Ramos (cell line): ENCODE data around the gene RCC2.

Experiments used
- in situ Hi-C: fragments of 300-500 bp; cut with MboI; formaldehyde crosslinking; loops from one replicate; pipeline ENCODE4 v1.14.3; 2022; ENCODE audit warnings: low sequenced_read_pairs; ENCODE audit not compliant: unreplicated experiment

Gene RCC2

DNA sequence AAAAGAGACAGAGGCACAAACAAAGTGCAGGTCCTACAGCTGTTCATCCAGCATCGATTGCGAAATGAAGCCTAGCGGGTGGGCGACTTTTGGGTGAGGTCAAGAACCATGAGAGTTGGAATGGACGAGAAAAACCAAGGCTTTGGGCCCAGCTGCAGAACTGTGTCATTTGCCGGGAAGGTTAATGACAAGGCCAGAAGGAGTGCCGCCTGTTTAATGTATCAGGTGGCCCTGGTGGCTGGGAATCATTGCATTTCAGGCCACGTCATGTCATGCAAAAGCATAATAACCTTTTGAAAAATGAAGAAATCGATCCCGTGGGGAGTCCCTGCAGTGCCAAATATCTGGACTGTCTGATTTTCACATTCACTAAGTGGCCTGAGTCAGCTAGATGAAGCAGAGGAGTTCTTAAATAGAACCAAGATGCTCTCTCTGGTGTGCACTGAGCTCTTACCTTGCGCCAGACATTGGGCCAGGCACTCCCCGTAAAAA is 8.1 kb upstream of the RCC2 start:
- in situ Hi-C loops, result loop anchor here (25.0 kb wide), 1 partner anchor 810 kb away; no protein-coding TSS in a partner anchor

DNA sequence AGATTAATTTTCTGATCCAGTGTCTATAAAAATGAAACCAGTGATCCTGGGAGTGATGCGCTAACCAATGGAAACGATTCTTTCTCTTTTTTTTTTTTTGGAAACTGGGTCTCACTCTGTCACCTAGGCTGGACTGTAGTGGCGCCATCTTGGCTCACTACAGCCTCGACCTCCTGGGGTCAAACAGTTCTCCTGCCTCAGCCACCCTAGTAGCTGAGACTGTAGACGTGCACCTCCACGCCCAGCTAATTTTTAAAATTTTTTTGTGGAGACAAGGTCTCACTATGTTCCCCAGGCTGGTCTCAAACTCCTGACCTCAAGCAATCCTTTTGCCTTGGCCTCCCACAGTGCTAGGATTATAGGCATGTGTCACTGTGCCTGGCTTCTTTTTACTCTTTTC is 3.4 kb upstream of the RCC2 start:
- in situ Hi-C loops, result loop anchor here (25.0 kb wide), 1 partner anchor 806 kb away; no protein-coding TSS in a partner anchor

DNA sequence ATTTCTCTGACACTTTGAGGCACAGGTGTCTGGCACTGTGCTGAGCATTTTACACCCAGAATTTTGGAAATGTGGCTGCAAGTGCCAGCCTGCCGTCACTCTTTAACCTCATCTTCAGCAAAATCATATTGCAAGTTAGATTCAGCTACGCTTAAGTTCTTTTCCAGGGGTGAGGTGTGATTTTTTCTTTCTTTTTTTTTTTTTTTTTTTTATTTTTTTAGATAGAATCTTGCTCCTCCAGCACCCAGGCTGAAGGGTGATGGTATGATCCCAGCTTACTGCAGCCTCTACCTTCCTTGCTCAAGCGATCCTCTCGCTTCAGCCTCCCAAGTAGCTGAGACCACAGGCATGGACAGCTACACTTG is 2.5 kb upstream of the RCC2 start:
- in situ Hi-C loops, result loop anchor here (25.0 kb wide), 1 partner anchor 805 kb away; no protein-coding TSS in a partner anchor

GRCh38 chr1:17441265-17441992 is 2.0 kb upstream of the RCC2 start:
- in situ Hi-C loops, result loop anchor here (25.0 kb wide), 1 partner anchor 804 kb away; no protein-coding TSS in a partner anchor

DNA sequence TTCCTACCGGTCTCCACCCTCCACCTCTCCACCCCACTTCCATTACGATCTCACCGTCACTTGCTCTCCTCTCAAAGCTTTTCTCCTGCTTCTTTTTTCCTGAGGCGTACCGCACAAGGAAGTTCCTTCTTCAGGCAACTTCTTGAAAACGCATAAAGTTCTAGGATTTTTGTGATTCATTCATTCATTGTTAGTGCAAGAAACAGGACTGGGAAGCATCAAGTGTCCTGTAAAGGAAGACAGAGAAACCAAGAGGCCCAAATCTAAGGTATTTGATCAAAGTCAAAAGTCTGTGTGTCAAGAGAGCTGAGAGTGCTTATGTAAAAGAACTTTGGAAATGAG is 1.3 kb upstream of the RCC2 start:
- in situ Hi-C loops, result loop anchor here (25.0 kb wide), 1 partner anchor 803 kb away; no protein-coding TSS in a partner anchor

DNA sequence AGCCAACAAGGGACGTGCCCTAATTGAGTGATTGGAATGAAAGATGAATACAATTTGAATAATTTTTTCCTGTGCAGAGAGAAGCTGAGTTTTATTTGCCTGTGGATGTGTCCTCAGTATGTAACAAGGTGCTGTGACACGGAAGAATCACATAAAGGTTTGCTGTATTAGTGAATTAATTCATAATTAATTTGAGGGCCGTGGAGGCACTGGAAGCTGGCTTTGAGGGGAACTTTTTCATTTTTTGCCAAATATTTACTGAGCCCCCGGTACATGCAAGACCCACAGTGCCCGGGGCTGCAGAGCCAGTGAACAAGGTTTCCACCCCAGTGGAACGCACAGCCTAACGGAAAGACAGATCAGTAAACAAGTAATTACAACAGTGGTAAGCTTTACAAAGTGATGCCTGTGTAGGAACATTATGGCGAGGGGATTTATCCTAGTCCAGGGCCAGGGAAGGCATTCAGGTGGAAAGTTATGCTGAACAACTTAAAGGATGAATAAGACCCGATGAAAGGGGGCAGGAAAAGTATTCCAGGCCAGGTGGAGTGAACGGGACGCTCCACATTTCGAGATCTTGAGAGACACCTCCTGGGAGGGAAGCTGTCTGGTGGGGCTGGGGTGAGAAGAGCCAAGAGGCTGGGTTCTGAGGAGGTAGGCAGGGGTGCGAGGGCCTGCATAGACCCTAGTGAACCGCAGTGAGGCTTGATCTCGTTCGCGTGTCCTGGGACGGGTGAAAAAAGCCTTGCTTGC is 773 bp upstream of the RCC2 start:
- in situ Hi-C loops, result loop anchor here (25.0 kb wide), 1 partner anchor 803 kb away; no protein-coding TSS in a partner anchor

GRCh38 chr1:17438318-17439249 is 893 bp downstream of the RCC2 start:
- in situ Hi-C loops, result loop anchor here (25.0 kb wide), 1 partner anchor 801 kb away; no protein-coding TSS in a partner anchor

- in situ Hi-C loops, result loop anchor here (25.0 kb wide), 1 partner anchor 800 kb away; no protein-coding TSS in a partner anchor
These were observed 1.7 kb downstream of the RCC2 start for GRCh38 chr1:17437580-17438317.

- in situ Hi-C loops, result loop anchor here (25.0 kb wide), 1 partner anchor 800 kb away; no protein-coding TSS in a partner anchor
These were observed 2.3 kb downstream of the RCC2 start for GRCh38 chr1:17437260-17437579.

DNA sequence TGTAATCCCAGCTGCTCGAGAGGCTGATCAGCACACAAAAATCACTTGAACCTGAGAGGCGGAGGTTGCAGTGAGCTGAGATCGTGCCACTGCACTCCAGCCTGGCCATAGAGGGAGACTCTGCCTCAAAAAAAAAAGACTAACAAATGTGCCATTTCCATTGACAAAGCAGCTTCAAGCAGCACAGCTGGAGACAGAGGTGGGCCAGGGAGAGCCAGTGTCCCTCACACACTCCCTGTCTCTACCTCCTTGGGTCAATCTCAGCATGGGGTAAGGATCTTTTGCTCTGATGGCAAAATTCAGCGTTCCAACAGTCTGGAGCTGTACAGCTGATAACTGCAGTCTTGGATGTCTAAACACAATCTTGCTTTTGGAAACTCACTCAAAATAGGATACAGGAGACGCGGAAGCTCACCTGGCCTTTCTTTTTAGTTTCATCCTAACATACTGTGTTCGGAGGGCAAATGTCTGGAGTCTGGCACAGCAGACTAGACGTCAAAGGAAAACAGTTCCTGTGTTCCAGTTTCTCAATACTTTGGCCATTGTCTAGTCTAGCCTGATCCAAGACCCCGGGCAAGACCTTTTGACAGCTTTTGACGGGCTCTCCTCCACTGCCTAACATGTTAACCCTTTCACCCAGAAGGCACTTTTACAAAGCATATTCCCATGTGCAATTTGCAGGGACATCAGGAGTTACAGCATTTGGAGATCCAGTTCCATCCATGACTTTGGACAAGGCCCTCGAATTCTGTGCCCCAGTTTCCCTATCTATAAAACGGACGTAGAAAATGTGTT is 2.9 kb downstream of the RCC2 start:
- in situ Hi-C loops, result loop anchor here (25.0 kb wide), 1 partner anchor 799 kb away; no protein-coding TSS in a partner anchor

GRCh38 chr1:17434601-17435000 is 4.9 kb downstream of the RCC2 start:
- in situ Hi-C loops, result loop anchor here (25.0 kb wide), 1 partner anchor 797 kb away; no protein-coding TSS in a partner anchor

DNA sequence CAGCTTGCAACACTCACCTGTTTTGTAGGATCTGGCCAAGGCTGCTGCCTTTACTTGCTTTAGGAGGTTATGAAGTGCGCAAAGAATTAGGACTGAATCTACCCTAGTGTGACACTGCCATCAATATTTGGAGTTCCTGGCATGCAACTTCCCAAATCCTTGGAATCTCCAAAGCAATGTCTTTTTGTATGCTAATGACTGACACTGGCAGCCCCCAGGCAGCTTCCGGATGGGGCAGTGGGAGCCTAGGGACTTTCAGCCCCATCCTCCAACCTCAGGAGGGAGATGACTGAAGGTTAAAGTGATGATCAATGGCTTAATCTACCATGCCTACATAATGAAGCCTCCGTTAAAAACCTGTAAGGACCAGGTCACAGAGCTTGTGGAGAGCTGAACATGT is 5.5 kb downstream of the RCC2 start:
- in situ Hi-C loops, result loop anchor here (25.0 kb wide), 1 partner anchor 797 kb away; no protein-coding TSS in a partner anchor

DNA sequence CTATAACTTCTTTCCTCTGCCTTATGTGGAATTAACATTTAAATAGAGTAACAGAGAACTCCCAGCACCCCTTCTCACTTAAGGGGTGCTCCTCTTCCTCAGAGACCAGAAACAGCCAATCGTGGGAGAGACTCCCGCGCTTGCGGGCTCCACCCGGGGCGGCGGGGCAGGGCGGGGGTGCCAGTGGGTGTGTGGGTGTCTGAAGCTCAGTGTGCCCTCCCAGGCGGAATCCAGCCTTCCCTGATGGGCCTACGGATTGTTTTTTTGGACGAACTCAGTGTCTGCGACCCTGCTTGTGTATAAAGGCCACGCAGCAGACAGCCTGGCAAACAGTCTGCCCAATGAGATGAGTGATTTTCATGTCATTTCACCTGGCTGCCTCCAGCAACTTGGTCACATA is 6.2 kb downstream of the RCC2 start:
- in situ Hi-C loops, result loop anchor here (25.0 kb wide), 1 partner anchor 796 kb away; no protein-coding TSS in a partner anchor

DNA sequence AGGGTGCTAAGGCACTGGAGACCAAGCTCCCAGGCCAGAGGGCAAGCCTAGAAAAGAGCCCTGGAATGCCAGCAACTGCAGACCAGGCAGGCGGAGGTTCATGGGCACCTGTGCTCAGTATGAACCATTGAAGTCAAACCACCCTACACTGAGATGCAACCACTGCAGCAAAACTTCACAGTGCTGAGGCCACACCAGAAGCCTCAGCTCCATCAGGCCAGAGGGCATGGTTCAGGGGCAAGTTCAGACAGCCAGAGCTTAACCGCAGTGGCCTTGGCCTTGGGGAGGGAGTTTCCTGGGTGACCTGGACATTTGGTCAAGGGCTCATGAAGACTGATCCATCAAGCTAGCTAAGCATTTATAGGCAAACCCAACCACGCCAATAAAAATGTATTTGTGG is 7.1 kb downstream of the RCC2 start:
- in situ Hi-C loops, result loop anchor here (25.0 kb wide), 1 partner anchor 795 kb away; no protein-coding TSS in a partner anchor

DNA sequence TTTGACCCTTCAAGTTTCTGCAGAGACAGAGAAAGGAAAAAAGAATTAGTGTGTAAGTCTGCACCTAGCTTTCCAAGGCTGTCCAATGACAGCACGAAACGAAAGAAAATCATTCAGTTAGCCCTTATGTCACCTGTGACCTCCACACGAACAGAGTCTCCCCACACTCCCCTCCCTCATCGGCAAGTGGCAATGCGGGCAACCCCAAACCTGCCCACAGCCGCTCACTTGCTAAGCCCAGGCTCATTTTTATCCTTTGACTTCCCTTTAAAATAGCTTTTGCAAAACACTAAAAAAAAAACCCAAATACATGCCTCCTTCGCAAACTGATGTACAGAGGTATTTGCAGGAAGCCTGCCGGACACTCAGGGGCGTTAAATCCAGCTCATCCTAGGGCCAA is 10.3 kb downstream of the RCC2 start:
- in situ Hi-C loops, result loop anchor here (25.0 kb wide), 1 partner anchor 792 kb away; no protein-coding TSS in a partner anchor

GRCh38 chr1:17427696-17428660 is 11.5 kb downstream of the RCC2 start:
- in situ Hi-C loops, result loop anchor here (25.0 kb wide), 1 partner anchor 791 kb away; no protein-coding TSS in a partner anchor
